ENCODE data around the gene XYLT2.
"Not testable (repeated sequence)": the region's sequence is repeated elsewhere in the genome, so short reads cannot be mapped to it uniquely, and the experiment has no call there.

The XYLT2 gene

DNA sequence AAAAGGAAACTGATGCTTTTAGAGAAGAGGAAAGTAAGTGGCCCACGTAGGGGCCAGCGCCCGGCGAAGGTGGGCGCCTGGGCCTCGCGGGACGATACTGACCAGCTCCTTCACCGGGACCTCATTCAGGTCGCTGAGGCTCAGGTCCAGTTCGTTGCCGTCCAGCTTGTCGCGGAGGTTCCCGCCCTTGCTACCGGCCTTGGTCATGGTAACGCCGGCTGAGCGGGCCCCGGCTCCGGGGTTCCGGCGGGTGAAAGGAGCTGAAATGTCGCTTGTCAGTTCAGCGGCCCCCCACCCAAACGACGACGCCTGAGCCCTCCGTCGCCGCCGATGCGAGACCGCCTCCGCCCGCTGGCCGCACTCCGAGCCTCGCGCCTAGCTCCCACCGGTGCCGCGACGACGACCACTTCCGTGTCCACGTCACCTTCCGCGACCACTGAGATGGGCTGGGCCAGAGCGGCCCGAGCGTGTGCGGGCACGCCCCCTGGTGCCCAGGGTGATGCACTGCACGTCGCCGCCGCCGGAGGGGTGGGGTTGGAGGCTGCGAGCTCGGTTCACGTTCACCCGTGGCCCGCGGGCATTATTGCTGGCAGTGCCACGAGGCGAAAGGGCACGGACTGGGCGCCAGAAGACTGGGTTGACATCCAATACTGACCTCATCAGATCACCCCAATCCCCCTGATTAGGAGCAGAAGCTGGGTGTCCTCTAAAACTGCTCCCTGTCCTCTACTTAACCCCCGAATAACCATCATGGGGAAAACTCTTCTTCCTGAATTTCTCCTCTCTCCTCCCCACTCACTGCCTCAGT lies 51.4 kb downstream of the XYLT2 start, which contains the start of gene LRRC59:
Gene LRRC59 (minus strand): TSS at position 413 of the 808 bp plus-strand sequence. CDS start 206 bp downstream, at position 207.
- peak; percentile 89 for DNase-seq

DNA sequence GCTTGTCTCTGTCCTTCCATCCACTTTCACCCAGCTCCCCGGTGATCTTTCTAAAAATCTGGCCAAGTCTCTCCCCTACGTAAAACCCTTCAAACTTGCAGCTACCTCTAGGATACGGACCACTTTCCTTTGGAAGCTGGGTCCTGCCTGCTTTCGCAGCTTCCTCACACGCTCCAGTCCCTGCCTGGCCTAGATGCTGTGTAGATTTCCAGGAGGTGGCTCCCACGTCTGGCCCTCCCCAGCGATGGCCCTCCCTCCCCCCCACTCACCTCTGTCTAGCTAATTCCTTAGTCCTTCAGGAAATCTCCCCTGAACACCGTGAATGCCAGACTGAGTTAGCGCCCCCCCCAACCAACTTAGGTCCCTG lies 52.0 kb downstream of the XYLT2 start:
- DNase-seq = no peak

DNA sequence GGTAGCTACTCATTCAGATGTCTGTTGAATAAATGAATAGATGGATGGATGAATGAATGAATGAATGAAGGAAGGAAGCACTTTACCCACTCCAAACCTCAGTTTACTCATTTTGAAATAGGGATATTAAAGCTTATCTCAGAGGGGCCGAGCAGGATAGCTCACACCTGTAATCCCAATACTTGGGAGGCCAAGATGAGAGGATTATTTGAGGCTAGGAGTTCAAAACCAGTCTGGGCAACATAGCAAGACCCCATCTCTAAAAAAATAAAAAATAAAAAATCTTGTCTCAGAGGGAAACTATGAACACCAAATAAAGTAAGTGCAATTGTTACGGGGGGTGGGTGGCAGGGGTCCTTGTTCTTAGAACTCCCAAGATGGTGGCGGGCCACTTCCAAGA lies 52.7 kb downstream of the XYLT2 start:
- not testable (repeated sequence) for DNase-seq

DNA sequence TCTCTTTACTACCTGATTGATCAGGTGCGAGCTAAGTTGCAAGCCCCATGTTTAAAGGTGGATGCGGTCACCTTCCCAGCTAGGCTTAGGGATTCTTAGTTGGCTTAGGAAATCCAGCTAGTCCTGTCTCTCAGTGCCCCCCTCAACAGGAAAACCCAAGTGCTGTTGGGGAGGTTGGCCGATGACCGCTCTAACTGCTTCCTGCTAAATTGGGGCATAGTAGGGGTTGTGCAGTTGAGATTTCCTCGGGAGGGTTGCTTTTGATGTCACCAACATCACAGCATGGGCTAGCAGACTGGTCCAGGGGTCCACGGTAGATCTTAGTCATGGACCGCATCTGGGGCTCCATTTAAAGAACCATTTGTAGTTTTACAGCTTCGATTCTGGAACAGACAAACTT lies 53.7 kb downstream of the XYLT2 start:
- not testable (repeated sequence) for DNase-seq

DNA sequence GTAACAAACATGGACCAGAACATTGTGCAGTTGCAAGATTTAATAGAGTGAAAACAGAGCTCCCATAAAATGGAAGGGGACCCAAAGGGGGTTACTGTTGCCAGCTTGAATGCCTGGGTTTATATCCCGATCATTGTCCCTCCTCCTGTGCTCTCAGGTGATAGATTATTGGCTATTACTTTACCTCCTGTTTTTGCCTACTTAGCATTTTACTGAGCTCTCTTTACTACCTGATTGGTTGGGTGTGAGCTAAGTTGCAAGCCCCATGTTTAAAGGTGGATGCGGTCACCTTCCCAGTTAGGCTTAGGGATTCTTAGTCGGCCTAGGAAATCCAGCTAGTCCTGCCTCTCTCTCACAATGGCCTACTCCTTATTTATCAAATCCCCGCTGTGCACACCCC lies 59.4 kb downstream of the XYLT2 start:
- not testable (repeated sequence) for DNase-seq

DNA sequence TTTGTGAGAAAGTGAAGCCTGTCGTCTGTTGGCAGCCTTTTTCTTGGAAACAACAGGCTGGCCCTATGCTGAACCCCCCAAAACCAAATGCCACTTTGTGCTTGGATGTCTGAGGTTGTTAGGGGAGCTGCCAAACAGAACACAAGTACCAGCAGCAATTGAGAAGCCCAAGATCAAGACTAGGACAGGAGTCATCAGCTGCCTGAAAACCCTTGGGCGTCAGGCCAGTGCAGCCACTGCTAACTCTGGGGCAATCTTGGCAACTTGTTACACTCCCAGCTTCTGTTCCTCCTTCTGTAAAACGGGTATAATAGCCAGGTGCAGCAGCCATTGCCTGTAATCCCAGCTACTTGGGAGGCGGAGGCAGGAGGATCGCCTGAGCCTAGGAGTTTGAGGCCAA lies 60.7 kb downstream of the XYLT2 start:
- peak; percentile 32 for DNase-seq

DNA sequence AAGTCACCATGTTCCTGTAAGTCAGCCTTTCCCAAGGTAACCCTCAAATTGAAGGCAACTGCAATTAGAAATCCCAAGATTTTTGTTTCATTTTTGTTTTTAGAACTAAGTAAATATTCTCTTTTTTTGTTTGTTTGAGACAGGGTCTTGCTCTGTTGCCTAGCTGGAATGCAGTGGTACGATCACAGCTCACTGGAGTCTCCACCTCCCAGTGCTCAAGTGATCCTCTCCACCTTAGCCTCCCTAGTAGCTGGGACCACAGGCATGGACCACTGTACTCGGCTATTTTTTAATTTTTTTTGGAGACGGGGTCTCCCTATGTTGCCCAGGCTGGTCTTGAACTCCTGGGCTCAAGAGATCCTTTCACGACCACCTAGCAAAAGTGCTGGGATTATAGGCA lies 62.0 kb downstream of the XYLT2 start:
- no peak for DNase-seq
